OCI-LY7 (cell line): ENCODE results near the gene PFKFB4. TPM values are rescaled to one million over a fixed set of nuclear protein-coding genes. Genes with fewer than 3 reads are reported as not detected.
"Not testable (repeated sequence)": the region's sequence is repeated elsewhere in the genome, so short reads cannot be mapped to it uniquely, and the experiment has no call there.

Source experiments
- BruUV-seq: library from RNA; stranded (reverse); fragments of 400-500 nt; replicated peaks from 2 replicates; lab custom pipeline; 2021; lab: Mats Ljungman, UMichigan
- CTCF ChIA-PET: fragments of 300-600 bp; sonication (Branson Sonifier 250); formaldehyde crosslinking; loops from one replicate; lab custom pipeline; 2022; ENCODE audit warnings: antibody characterized with exemption; ENCODE audit not compliant: unreplicated experiment; lab: Charles Lee
- POLR2A ChIA-PET: fragments of 300-600 bp; sonication (Branson Sonifier 250); formaldehyde crosslinking; loops from one replicate; lab custom pipeline; 2022; ENCODE audit warnings: antibody characterized with exemption; lab: Charles Lee
- DNase-seq: peaks from one replicate; pipeline ENCODE4 v3.0.0-alpha.2; 2015; ENCODE audit warnings: low spot score
- H2AFZ ChIP-seq: fragments of 200-600 bp; sonication (generic), shearing (Covaris generic); 2 replicates; pipeline ENCODE4 v1.6.1; 2014; ENCODE audit warnings: mild to moderate bottlenecking, antibody characterized with exemption, low read length, moderate library complexity
- H3K27ac ChIP-seq: fragments of 200-600 bp; sonication (generic); 2 replicates; pipeline ENCODE4 v1.5.1; 2014; ENCODE audit warnings: mixed run types, low read depth, mild to moderate bottlenecking, moderate library complexity, low read length, inconsistent platforms; ENCODE audit not compliant: poor library complexity, severe bottlenecking
- H3K36me3 ChIP-seq: fragments of 200-600 bp; sonication (generic); 2 replicates; pipeline ENCODE4 v1.6.1; 2014; ENCODE audit warnings: mild to moderate bottlenecking, antibody characterized with exemption, low read length, moderate library complexity, mixed read lengths; ENCODE audit not compliant: insufficient read depth
- H3K4me1 ChIP-seq: fragments of 200-600 bp; sonication (generic); 2 replicates; pipeline ENCODE4 v1.5.1; 2014; ENCODE audit warnings: mild to moderate bottlenecking, low read length; ENCODE audit not compliant: insufficient read depth, poor library complexity, severe bottlenecking
- H3K4me2 ChIP-seq: fragments of 200-600 bp; sonication (generic); 2 replicates; pipeline ENCODE4 v1.6.1; 2014; ENCODE audit warnings: mild to moderate bottlenecking, low read length
- H3K4me3 ChIP-seq: fragments of 200-600 bp; sonication (generic); 2 replicates; pipeline ENCODE4 v1.5.1; 2014; ENCODE audit warnings: mild to moderate bottlenecking, low read depth, low read length; ENCODE audit not compliant: poor library complexity, severe bottlenecking
- H3K79me2 ChIP-seq: fragments of 200-600 bp; sonication (generic); 2 replicates; pipeline ENCODE4 v1.6.1; 2016; ENCODE audit warnings: low read depth, mild to moderate bottlenecking, low read length, moderate library complexity, mixed read lengths; ENCODE audit not compliant: insufficient read depth
- H3K9me2 ChIP-seq: fragments of 200-600 bp; sonication (generic); 2 replicates; pipeline ENCODE4 v1.6.1; 2016; ENCODE audit warnings: mild to moderate bottlenecking, low read length, mixed read lengths; ENCODE audit not compliant: insufficient read depth
- H3K9me3 ChIP-seq: fragments of 200-600 bp; sonication (generic); 2 replicates; pipeline ENCODE4 v1.6.1; 2014; ENCODE audit warnings: mild to moderate bottlenecking, mixed run types, low read length, mixed read lengths
- H4K20me1 ChIP-seq: fragments of 200-600 bp; sonication (generic); 2 replicates; pipeline ENCODE4 v1.6.1; 2014; ENCODE audit warnings: mild to moderate bottlenecking, antibody characterized with exemption, low read length, moderate library complexity, mixed read lengths; ENCODE audit not compliant: insufficient read depth
- EZH2phosphoT487 ChIP-seq: fragments of 200-600 bp; sonication (generic); IDR thresholded peaks from 2 replicates; pipeline ENCODE4 v1.6.1; 2018; ENCODE audit warnings: low read depth, borderline replicate concordance, mild to moderate bottlenecking, mixed run types, antibody characterized with exemption, low read length, moderate library complexity, mixed read lengths
- intact Hi-C: fragments of 100-400 bp; cut with micrococcal nuclease; formaldehyde crosslinking; loops from one replicate; pipeline ENCODE4 v1.10.0; 2022; ENCODE audit not compliant: unreplicated experiment
- total RNA-seq, 2 experiments: library from RNA; depleted of rRNA in 1 of 2; stranded (reverse); fragments of >200 nt in 1 of 2; shearing (Covaris generic) in 1 of 2; gene quantifications; 2 replicates each; pipeline ENCODE4 v1.2.3, GENCODE V29; 2014 to 2022
- TF ChIP-seq, protein P1 (sequence below): fragments of 200-600 bp; sonication (generic); conservative IDR thresholded peaks from 2 replicates; pipeline ENCODE4 v1.5.1; 2014; ENCODE audit warnings: mild to moderate bottlenecking, antibody characterized with exemption, low read length, moderate library complexity, mixed read lengths

Gene PFKFB4
- total RNA-seq, 2 experiments from 2014 or later, result 5.0 to 29.0 TPM

GRCh38 chr3:48476426-48477053, 80.1 kb downstream of the PFKFB4 start:
- no peak overlapping the region for H3K27ac ChIP-seq
- H3K9me3 ChIP-seq, result no peaks in the 10 kb centered on the region
- no peaks in the 10 kb centered on the region for H4K20me1 ChIP-seq
- H3K4me1 ChIP-seq, result peaks cover 30% of the 10 kb centered on the region
- H3K36me3 ChIP-seq, result no peaks in the 10 kb centered on the region
- TF ChIP-seq, protein P1, sequence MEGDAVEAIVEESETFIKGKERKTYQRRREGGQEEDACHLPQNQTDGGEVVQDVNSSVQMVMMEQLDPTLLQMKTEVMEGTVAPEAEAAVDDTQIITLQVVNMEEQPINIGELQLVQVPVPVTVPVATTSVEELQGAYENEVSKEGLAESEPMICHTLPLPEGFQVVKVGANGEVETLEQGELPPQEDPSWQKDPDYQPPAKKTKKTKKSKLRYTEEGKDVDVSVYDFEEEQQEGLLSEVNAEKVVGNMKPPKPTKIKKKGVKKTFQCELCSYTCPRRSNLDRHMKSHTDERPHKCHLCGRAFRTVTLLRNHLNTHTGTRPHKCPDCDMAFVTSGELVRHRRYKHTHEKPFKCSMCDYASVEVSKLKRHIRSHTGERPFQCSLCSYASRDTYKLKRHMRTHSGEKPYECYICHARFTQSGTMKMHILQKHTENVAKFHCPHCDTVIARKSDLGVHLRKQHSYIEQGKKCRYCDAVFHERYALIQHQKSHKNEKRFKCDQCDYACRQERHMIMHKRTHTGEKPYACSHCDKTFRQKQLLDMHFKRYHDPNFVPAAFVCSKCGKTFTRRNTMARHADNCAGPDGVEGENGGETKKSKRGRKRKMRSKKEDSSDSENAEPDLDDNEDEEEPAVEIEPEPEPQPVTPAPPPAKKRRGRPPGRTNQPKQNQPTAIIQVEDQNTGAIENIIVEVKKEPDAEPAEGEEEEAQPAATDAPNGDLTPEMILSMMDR, result no peak
- TF ChIP-seq EZH2phosphoT487, result no peak
- H2AFZ ChIP-seq, result no peak overlapping the region
- no peak overlapping the region for H3K4me3 ChIP-seq
- ChIA-PET CTCF (interaction anchor here (0.6 kb wide), 1 partner anchor 80 kb away, joined by 4 read pairs; the partner anchor contains the start of gene PFKFB4), POLR2A (interaction anchor here (0.6 to 1.2 kb wide), 2 partner anchors 80 to 993 kb away, joined by 3 read pairs; partner anchors contain the start of gene PFKFB4)
- DNase-seq, result no peak
- intact Hi-C loops, result no loop called here
- H3K79me2 ChIP-seq, result peaks cover 9% of the 10 kb centered on the region
- no peaks in the 10 kb centered on the region for H3K9me2 ChIP-seq
- no peak overlapping the region for H3K4me2 ChIP-seq
- BruUV-seq, result no TSS peak

DNA sequence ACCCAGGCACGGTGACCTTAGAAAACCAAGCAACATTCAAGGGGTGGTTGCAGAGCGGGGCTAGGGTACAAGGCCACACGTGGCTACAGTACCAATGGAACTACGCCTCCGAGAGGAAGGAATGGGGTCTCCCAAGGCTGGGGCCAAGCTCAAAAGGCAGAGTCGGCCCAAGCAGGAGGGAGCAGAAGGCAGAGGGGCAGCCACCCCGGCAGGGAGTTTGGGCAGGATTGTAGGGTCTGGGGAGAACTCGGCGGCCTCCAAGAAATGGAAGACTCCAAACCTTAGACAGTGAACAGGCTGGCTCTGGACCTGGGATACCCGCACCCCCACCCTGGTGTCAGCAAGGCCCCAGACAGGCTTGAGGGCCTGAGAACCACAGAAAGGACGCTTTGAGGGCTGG, 81.4 kb downstream of the PFKFB4 start:
- Histone ChIP-seq H2AFZ (no peak overlapping the region), H3K9me2 (no peaks in the 10 kb centered on the region), H3K36me3 (no peaks in the 10 kb centered on the region; the same call in 1 of the 2 replicates), H4K20me1 (no peaks in the 10 kb centered on the region), H3K79me2 (peaks cover 22% of the 10 kb centered on the region), H3K4me3 (no peak overlapping the region), H3K9me3 (no peaks in the 10 kb centered on the region), H3K27ac (no peak overlapping the region), H3K4me2 (no peak overlapping the region), H3K4me1 (peaks cover 42% of the 10 kb centered on the region)
- TF ChIP-seq, protein P1, result no peak
- no peak for TF ChIP-seq EZH2phosphoT487
- CTCF ChIA-PET, result no interaction called here
- intact Hi-C loops, result no loop called here
- no TSS peak for BruUV-seq
- POLR2A ChIA-PET, result no interaction called here
- DNase-seq, result no peak

- Histone ChIP-seq H3K36me3 (no peaks in the 10 kb centered on the region; the same call in 1 of the 2 replicates), H2AFZ (no peak overlapping the region), H4K20me1 (no peaks in the 10 kb centered on the region), H3K4me3 (no peak overlapping the region), H3K9me2 (no peaks in the 10 kb centered on the region), H3K4me1 (peaks cover 48% of the 10 kb centered on the region), H3K4me2 (no peak overlapping the region), H3K27ac (no peak overlapping the region), H3K9me3 (no peaks in the 10 kb centered on the region), H3K79me2 (peaks cover 27% of the 10 kb centered on the region)
- POLR2A ChIA-PET, result interaction anchor here (0.6 to 0.7 kb wide), 2 partner anchors 30 to 595 kb away, joined by 3 read pairs; no protein-coding TSS in a partner anchor
- no TSS peak for BruUV-seq
- DNase-seq, result no peak
- TF ChIP-seq EZH2phosphoT487, result no peak
- TF ChIP-seq, protein P1, result no peak
- CTCF ChIA-PET, result interaction anchor here (0.5 kb wide), 1 partner anchor 30 kb away, joined by 3 read pairs; no protein-coding TSS in a partner anchor
- intact Hi-C loops, result no loop called here
Observed at GRCh38 chr3:48474619-48475018, 82.0 kb downstream of the PFKFB4 start.

DNA sequence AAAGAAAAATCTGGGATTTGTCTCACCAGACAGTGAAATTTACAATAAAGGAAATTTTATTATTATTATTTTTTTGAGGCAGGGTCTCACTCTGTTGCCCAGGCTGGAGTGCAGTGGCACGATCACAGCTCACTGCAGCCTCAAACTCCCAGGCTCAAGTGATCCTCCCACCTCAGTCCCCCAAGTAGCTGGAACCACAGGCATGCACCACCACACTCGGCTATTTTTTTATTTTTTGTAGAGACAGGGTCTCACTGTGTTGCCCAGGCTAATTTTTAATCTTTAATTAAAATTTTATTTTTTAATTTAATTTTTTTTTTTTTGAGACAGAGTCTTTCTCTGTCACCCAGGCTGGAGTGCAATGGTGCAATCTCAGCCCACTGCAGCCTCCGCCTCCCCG, 82.6 kb downstream of the PFKFB4 start:
- H3K27ac ChIP-seq, result peak overlapping the region; percentile 84
- H3K4me3 ChIP-seq, H4K20me1 ChIP-seq, H3K36me3 ChIP-seq, H3K4me2 ChIP-seq, H2AFZ ChIP-seq, intact Hi-C loops, H3K9me2 ChIP-seq, DNase-seq, H3K9me3 ChIP-seq, BruUV-seq: not testable (repeated sequence)
- peaks cover 48% of the 10 kb centered on the region for H3K4me1 ChIP-seq
- POLR2A ChIA-PET, result interaction anchor here (0.7 to 2.8 kb wide), 3 partner anchors 23 to 596 kb away, joined by 3 to 19 read pairs (median 16); partner anchors contain the start of genes CCDC51 and TMA7
- CTCF ChIA-PET, result interaction anchor here (0.7 to 1.3 kb wide), 6 partner anchors 10 to 71 kb away, joined by 3 to 5 read pairs (median 3); partner anchors contain the start of genes CCDC51 and TMA7
- peaks cover 32% of the 10 kb centered on the region for H3K79me2 ChIP-seq
